A204.1 (cell line): ENCODE results near the gene DDX49.
A peak's percentile ranks its signal among the peaks of the same experiment; 100 is the strongest.

ENCODE experiments used
- FAIRE-seq: peaks from 2 replicates; lab custom pipeline; 2012; peaks lifted over from hg19 to GRCh38; lab: Jason Lieb, UNC

The DDX49 gene

GRCh38 chr19:18919086-18919899 is at the start of gene DDX49, which contains the start of gene COPE:
TSS of gene DDX49 (plus strand) at chr19:18919715. CDS start at chr19:18919742, 27 bp downstream.
TSS of gene COPE (minus strand) at chr19:18919387. CDS start at chr19:18919348, 39 bp downstream.
- FAIRE-seq, result peak; percentile 99

GRCh38 chr19:18869781-18870530 is 49.6 kb upstream of the DDX49 start:
- FAIRE-seq, result no peak

- FAIRE-seq, result no peak
Observed at GRCh38 chr19:18870531-18871172, 48.9 kb upstream of the DDX49 start.

GRCh38 chr19:18871543-18871942 is 48.0 kb upstream of the DDX49 start:
- no peak for FAIRE-seq

GRCh38 chr19:18875726-18876125 is 43.8 kb upstream of the DDX49 start:
- no peak for FAIRE-seq

GRCh38 chr19:18876865-18877264 is 42.6 kb upstream of the DDX49 start:
- FAIRE-seq, result no peak

GRCh38 chr19:18878058-18878797 is 41.3 kb upstream of the DDX49 start:
- no peak for FAIRE-seq

GRCh38 chr19:18878858-18879578 is 40.5 kb upstream of the DDX49 start:
- no peak for FAIRE-seq

GRCh38 chr19:18879579-18880373 is 39.7 kb upstream of the DDX49 start:
- no peak for FAIRE-seq

GRCh38 chr19:18881491-18881890 is 38.0 kb upstream of the DDX49 start:
- FAIRE-seq, result no peak

- FAIRE-seq, result no peak
Observed at GRCh38 chr19:18883526-18884304, 35.8 kb upstream of the DDX49 start.

GRCh38 chr19:18886972-18887371 is 32.5 kb upstream of the DDX49 start:
- no peak for FAIRE-seq

GRCh38 chr19:18889949-18890745 is 29.4 kb upstream of the DDX49 start:
- FAIRE-seq, result no peak

GRCh38 chr19:18893587-18894253 is 25.8 kb upstream of the DDX49 start:
- no peak for FAIRE-seq

GRCh38 chr19:18894254-18895037 is 25.1 kb upstream of the DDX49 start:
- FAIRE-seq, result no peak

- no peak for FAIRE-seq
Observed at GRCh38 chr19:18895038-18895823, 24.3 kb upstream of the DDX49 start.
